Astrocyte (in vitro differentiated cells and primary cell): ENCODE measurements around the gene TGFBI. TPM values are rescaled to one million over a fixed set of nuclear protein-coding genes. Genes with fewer than 3 reads are reported as not detected.

ENCODE experiments used
- DNase-seq: peaks from one replicate; pipeline ENCODE4 v3.0.0-alpha.2; 2010; ENCODE audit warnings: low read depth
- FAIRE-seq: peaks from 2 replicates; lab custom pipeline; 2011; peaks lifted over from hg19 to GRCh38; lab: Jason Lieb, UNC
- H2AFZ ChIP-seq: 2 replicates; pipeline ENCODE4 v1.6.0; 2012; ENCODE audit warnings: low read depth, low read length, inconsistent platforms
- H3K27ac ChIP-seq: 2 replicates; pipeline ENCODE4 v1.5.1; 2011; ENCODE audit warnings: low read depth, low read length, inconsistent platforms
- H3K27me3 ChIP-seq: 2 replicates; pipeline ENCODE4 v1.6.0; 2011; ENCODE audit warnings: low read length, inconsistent platforms; ENCODE audit not compliant: insufficient read depth
- H3K36me3 ChIP-seq: 2 replicates; pipeline ENCODE4 v1.5.1; 2011; ENCODE audit warnings: low read length, inconsistent platforms; ENCODE audit not compliant: insufficient read depth
- H3K4me1 ChIP-seq: 2 replicates; pipeline ENCODE4 v1.5.1; 2011; ENCODE audit warnings: low read length, inconsistent platforms; ENCODE audit not compliant: insufficient read depth
- H3K4me2 ChIP-seq: 2 replicates; pipeline ENCODE4 v1.6.0; 2012; ENCODE audit warnings: low read length, inconsistent platforms
- H3K4me3 ChIP-seq: 2 replicates; pipeline ENCODE4 v1.5.1; 2011; ENCODE audit warnings: low read depth, mild to moderate bottlenecking, low read length, inconsistent platforms; ENCODE audit not compliant: insufficient read depth
- H3K79me2 ChIP-seq: 2 replicates; pipeline ENCODE4 v1.6.0; 2012; ENCODE audit warnings: mild to moderate bottlenecking, low read length, inconsistent platforms; ENCODE audit not compliant: insufficient read depth
- H3K9ac ChIP-seq: 2 replicates; pipeline ENCODE4 v1.6.0; 2012; ENCODE audit warnings: mild to moderate bottlenecking, low read length, inconsistent platforms
- H3K9me3 ChIP-seq: 2 replicates; pipeline ENCODE4 v1.5.1; 2012; ENCODE audit warnings: low read depth, mild to moderate bottlenecking, low read length, inconsistent platforms; ENCODE audit not compliant: insufficient read depth
- H4K20me1 ChIP-seq: 2 replicates; pipeline ENCODE4 v1.6.0; 2012; ENCODE audit warnings: low read length, inconsistent platforms; ENCODE audit not compliant: insufficient read depth
- H3K27ac Mint-ChIP-seq: one replicate; pipeline ENCODE4 v1.8.0; 2021; ENCODE audit warnings: mild to moderate bottlenecking, mixed read lengths; ENCODE audit not compliant: unreplicated experiment
- H3K27me3 Mint-ChIP-seq: one replicate; pipeline ENCODE4 v1.8.0; 2021; ENCODE audit warnings: low read depth, mixed read lengths; ENCODE audit not compliant: unreplicated experiment
- H3K36me3 Mint-ChIP-seq: one replicate; pipeline ENCODE4 v1.8.0; 2021; ENCODE audit warnings: low read depth, mixed read lengths; ENCODE audit not compliant: unreplicated experiment
- H3K4me1 Mint-ChIP-seq: one replicate; pipeline ENCODE4 v1.8.0; 2021; ENCODE audit warnings: low read depth, mixed read lengths; ENCODE audit not compliant: unreplicated experiment
- H3K4me3 Mint-ChIP-seq: one replicate; pipeline ENCODE4 v1.8.0; 2021; ENCODE audit warnings: mild to moderate bottlenecking, moderate library complexity, mixed read lengths; ENCODE audit not compliant: unreplicated experiment
- H3K9me3 Mint-ChIP-seq: one replicate; pipeline ENCODE4 v1.8.0; 2021; ENCODE audit warnings: mild to moderate bottlenecking, mixed read lengths; ENCODE audit not compliant: unreplicated experiment
- EZH2 ChIP-seq: IDR thresholded peaks from 2 replicates; pipeline ENCODE4 v1.6.1; 2012; ENCODE audit warnings: mild to moderate bottlenecking, low read length, inconsistent platforms; ENCODE audit not compliant: insufficient read depth
- total RNA-seq: library from RNA; stranded (reverse); gene quantifications from 2 replicates; pipeline ENCODE4 v1.2.1, GENCODE V29; 2021
- TF ChIP-seq, protein P1 (sequence below): IDR thresholded peaks from 2 replicates; pipeline ENCODE4 v1.5.1; 2011; ENCODE audit warnings: low read depth, mild to moderate bottlenecking, inconsistent platforms, low read length, moderate library complexity; ENCODE audit not compliant: insufficient read depth

The TGFBI gene
- total RNA-seq, 1 donor from 2014 or later, result 1,145 TPM

DNA sequence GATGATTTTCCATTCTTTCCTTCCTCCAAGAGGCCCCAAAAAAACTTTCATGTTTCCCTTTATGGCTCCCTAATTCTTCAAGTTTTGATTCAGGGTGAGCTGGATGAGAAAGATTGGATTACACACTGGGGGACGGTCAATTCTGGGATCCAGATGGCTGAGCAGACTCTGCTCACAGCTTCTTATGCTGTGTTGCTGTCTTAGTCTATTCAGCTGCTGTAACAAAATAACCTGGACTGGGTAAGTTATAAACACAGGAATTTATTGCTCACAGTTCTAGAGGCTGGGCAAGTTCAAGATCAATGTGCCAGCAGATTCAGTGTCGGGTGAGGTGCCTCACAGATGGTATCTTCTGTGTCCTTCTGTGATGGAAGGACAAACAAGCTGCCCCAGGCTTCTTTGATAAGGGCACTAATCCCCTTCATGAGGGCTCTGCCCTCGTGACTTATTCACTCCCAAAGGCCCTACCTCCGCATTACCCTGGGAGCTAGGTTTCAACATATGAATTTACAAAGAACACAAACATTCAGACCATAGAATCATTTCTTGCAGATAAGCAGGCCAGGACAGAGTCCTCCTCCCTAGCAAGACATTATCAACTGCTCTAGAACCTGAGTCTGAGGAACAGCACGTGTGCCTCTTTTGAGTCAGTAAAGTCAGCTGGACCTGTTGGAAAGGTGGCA, 80.8 kb downstream of the TGFBI start:
- H3K36me3 Mint-ChIP-seq, result no peaks in the 10 kb centered on the region
- Histone ChIP-seq H3K79me2 (no peaks in the 10 kb centered on the region), H2AFZ (no peak overlapping the region), H3K36me3 (no peaks in the 10 kb centered on the region), H3K27ac (no peak overlapping the region), H3K4me1 (no peaks in the 10 kb centered on the region), H3K9me3 (no peaks in the 10 kb centered on the region), H4K20me1 (no peaks in the 10 kb centered on the region), H3K27me3 (peaks cover 2% of the 10 kb centered on the region), H3K4me2 (no peak overlapping the region), H3K4me3 (no peak overlapping the region), H3K9ac (no peak overlapping the region)
- DNase-seq (no peak), FAIRE-seq (no peak)
- TF ChIP-seq EZH2, result no peak
- TF ChIP-seq, protein P1, sequence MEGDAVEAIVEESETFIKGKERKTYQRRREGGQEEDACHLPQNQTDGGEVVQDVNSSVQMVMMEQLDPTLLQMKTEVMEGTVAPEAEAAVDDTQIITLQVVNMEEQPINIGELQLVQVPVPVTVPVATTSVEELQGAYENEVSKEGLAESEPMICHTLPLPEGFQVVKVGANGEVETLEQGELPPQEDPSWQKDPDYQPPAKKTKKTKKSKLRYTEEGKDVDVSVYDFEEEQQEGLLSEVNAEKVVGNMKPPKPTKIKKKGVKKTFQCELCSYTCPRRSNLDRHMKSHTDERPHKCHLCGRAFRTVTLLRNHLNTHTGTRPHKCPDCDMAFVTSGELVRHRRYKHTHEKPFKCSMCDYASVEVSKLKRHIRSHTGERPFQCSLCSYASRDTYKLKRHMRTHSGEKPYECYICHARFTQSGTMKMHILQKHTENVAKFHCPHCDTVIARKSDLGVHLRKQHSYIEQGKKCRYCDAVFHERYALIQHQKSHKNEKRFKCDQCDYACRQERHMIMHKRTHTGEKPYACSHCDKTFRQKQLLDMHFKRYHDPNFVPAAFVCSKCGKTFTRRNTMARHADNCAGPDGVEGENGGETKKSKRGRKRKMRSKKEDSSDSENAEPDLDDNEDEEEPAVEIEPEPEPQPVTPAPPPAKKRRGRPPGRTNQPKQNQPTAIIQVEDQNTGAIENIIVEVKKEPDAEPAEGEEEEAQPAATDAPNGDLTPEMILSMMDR, result no peak
- H3K27ac Mint-ChIP-seq, result no peak overlapping the region
- peaks cover 4% of the 10 kb centered on the region for H3K4me1 Mint-ChIP-seq
- H3K4me3 Mint-ChIP-seq, result no peak overlapping the region
- no peaks in the 10 kb centered on the region for H3K9me3 Mint-ChIP-seq
- peaks cover 10% of the 10 kb centered on the region for H3K27me3 Mint-ChIP-seq

Other genes with a start within 250 kb of the TGFBI start
- not detected in 2 replicates for gene SLC25A48, start 194.3 kb upstream of the TGFBI start, total RNA-seq
- not detected in 2 replicates for gene IL9, start 133.1 kb upstream of the TGFBI start, total RNA-seq
- not detected in 2 replicates for gene LECT2, start 74.0 kb upstream of the TGFBI start, total RNA-seq
- 70.0 and 71.3 TPM in 2 replicates for gene SMAD5, start 103.9 kb downstream of the TGFBI start, total RNA-seq
- 0.30 and 0.34 TPM in 2 replicates for gene SMIM32, start 164.2 kb downstream of the TGFBI start, total RNA-seq